Brain microvascular endothelial cell (primary cell): Measurements from ENCODE around the gene NIPAL4.

Source experiments
- DNase-seq: peaks from one replicate; pipeline ENCODE4 v3.0.0-alpha.2; 2020
- H3K27ac ChIP-seq: fragments of 250-450 bp; sonication (Bioruptor Pico); 2 replicates; pipeline ENCODE4 v1.5.1; 2020; ENCODE audit warnings: mild to moderate bottlenecking, moderate library complexity
- H3K27me3 ChIP-seq: fragments of 250-450 bp; sonication (Bioruptor Pico); replicated peaks from 2 replicates; pipeline ENCODE4 v1.5.1; 2020; ENCODE audit warnings: mild to moderate bottlenecking
- H3K36me3 ChIP-seq: fragments of 250-450 bp; sonication (Bioruptor Pico); replicated peaks from 2 replicates; pipeline ENCODE4 v1.5.1; 2020; ENCODE audit warnings: mild to moderate bottlenecking
- H3K4me3 ChIP-seq: 2 replicates; pipeline ENCODE4 v1.5.1; 2011; ENCODE audit warnings: low read depth, mild to moderate bottlenecking, control low read depth, low read length, moderate library complexity
- in situ Hi-C: cut with HindIII; loops from 2 replicates; pipeline ENCODE4 v1.10.0; 2017; ENCODE audit warnings: low sequenced_read_pairs, low pct_ligation_motif_present
- TF ChIP-seq, protein P1 (sequence below): IDR thresholded peaks from 2 replicates; pipeline ENCODE4 v1.5.1; 2011; ENCODE audit warnings: low read depth, mild to moderate bottlenecking, moderate library complexity, low read length, control low read depth, inconsistent platforms; ENCODE audit errors: missing control alignments

Gene NIPAL4

DNA sequence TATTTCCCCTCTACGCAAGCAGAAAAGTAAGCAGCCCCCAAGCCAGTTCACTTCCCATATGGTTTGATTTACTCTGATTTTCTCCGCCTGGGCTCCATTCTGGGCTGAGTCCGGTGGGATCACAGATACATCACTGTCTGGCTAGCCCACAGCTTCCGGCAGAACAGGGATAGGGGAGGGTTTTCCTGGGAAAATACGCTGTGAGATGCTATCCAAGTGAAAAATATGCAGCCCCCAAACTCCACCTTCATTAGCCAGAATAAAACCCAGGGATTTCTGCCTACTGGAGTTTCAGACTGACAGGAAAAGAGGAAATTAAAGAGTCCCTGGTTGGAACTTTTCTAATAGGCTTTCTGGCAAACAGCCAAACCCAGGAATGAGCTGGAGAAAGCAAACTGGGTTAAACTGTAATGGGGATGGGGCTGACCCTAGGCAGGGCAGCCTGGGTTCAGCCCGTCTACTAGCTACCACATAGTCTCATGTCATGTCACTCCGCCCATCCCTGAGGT is 16.9 kb upstream of the NIPAL4 start:
- Histone ChIP-seq H3K27me3 (no peaks in the 10 kb centered on the region), H3K27ac (no peak overlapping the region), H3K4me3 (no peak overlapping the region), H3K36me3 (no peaks in the 10 kb centered on the region)
- in situ Hi-C loops = no loop called here
- DNase-seq = no peak
- TF ChIP-seq, protein P1, sequence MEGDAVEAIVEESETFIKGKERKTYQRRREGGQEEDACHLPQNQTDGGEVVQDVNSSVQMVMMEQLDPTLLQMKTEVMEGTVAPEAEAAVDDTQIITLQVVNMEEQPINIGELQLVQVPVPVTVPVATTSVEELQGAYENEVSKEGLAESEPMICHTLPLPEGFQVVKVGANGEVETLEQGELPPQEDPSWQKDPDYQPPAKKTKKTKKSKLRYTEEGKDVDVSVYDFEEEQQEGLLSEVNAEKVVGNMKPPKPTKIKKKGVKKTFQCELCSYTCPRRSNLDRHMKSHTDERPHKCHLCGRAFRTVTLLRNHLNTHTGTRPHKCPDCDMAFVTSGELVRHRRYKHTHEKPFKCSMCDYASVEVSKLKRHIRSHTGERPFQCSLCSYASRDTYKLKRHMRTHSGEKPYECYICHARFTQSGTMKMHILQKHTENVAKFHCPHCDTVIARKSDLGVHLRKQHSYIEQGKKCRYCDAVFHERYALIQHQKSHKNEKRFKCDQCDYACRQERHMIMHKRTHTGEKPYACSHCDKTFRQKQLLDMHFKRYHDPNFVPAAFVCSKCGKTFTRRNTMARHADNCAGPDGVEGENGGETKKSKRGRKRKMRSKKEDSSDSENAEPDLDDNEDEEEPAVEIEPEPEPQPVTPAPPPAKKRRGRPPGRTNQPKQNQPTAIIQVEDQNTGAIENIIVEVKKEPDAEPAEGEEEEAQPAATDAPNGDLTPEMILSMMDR = no peak

DNA sequence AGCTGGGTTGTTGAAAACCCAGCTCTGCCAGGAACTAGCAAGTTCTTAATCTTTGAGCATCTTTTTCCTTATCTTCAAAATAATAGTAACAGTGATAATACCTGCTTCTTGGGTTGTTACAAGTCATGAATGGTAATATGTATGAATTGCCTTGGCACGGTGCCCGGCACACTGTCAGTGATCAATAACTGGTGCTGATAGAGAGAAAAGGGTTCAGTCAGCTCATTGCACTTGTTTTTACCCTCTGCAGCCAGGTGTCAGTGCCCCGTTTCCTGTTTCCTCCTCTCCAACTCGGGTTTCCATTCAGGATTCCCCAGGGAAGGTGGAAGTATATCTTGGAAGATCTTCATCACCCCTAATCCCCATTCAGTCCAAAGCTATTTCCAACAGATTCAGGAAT is 15.8 kb upstream of the NIPAL4 start:
- Histone ChIP-seq H3K27me3 (no peaks in the 10 kb centered on the region), H3K36me3 (no peaks in the 10 kb centered on the region), H3K4me3 (no peak overlapping the region), H3K27ac (no peak overlapping the region)
- no peak for DNase-seq
- in situ Hi-C loops = no loop called here
- TF ChIP-seq, protein P1 = no peak

DNA sequence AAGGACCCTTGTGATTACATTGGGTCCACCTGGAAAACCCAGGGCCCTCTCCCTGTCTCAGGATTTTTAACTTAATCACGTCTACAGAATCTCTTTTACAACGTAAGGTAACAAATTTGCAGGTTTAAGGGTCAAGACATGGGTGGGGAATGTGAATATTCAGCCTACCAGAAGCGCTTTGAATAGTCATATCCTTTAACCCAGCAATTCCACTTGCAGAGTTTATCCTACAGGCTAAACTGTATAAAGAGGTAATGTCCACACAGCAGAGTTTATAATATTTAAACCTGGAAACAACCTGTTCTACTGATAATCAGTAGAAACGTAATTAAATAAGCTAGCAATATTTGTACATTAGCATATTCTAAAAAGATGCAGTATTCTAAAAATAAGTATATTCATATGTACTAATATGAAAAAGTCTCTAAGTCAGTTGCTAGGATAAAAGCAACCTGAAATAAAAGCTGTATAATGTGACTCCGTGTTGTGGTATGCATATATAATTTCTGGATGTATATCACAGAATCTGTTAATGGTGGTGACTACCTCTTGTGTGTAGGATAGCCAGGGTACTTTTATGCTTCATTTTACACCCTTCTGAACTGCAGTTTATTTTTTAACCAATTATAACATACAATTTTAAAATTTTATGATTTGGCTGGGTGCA is 14.1 kb upstream of the NIPAL4 start:
- Histone ChIP-seq H3K36me3 (no peaks in the 10 kb centered on the region), H3K27ac (no peak overlapping the region), H3K27me3 (no peaks in the 10 kb centered on the region), H3K4me3 (no peak overlapping the region)
- TF ChIP-seq, protein P1 = no peak
- no peak for DNase-seq
- in situ Hi-C loops = no loop called here

DNA sequence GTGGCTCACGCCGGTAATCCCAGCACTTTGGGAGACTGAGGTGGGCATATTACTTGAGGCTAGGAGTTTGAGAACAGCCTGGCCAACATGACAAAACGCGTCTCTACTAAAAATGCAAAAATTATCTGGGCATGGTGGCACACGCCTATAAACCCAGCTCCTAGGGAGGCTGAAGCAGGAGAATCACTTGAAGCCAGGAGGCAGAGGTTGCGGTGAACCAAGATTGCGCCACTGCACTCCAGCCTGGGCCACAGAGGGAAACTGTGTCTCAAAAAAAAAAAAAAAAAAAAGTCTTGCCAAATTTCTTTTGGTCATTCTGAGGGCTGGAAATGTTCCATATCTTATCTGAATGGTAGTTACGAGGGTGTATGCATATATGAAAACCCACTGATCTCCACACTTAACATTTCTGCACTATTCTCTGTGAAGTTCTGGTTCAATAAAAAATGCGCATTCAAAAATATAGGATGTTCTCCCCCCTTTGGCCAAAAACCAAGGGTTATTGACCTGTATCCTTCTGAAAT is 13.5 kb upstream of the NIPAL4 start:
- TF ChIP-seq, protein P1 = no peak
- Histone ChIP-seq H3K27me3 (no peaks in the 10 kb centered on the region), H3K36me3 (no peaks in the 10 kb centered on the region), H3K4me3 (no peak overlapping the region), H3K27ac (no peak overlapping the region)
- in situ Hi-C loops = no loop called here
- no peak for DNase-seq

DNA sequence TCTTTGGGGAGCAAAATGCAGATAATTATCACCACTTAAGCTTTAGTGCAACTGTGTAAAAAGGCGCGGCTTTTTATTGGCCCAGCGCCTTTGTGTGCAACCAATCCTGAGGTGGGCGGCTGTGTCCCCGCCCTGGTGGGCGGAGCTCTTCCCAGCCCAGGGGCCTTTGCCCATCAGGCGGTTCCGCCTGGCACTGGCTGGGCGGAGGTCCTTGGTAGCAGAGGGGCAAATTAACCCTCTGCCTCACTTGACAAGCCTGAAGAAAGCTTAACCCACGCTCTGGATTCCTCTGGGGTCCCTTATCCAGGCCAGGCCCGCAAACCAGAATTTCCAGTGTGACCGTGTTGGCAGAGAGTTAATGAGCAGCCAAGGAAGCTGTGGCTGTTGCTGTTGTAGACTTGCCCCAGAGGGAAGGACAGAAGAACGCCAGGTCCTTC is 12.8 kb upstream of the NIPAL4 start:
- in situ Hi-C loops = no loop called here
- TF ChIP-seq, protein P1 = no peak

More for the DNA sequence above, 12.8 kb upstream of the NIPAL4 start:
- Histone ChIP-seq H3K4me3 (no peak overlapping the region), H3K27me3 (no peaks in the 10 kb centered on the region), H3K36me3 (no peaks in the 10 kb centered on the region), H3K27ac (no peak overlapping the region)
- no peak for DNase-seq
